Fibroblast of the aortic adventitia (primary cell): ENCODE data around the gene TTC17. TPM values are rescaled to one million over a fixed set of nuclear protein-coding genes. Genes with fewer than 3 reads are reported as not detected.
A peak's percentile ranks its signal among the peaks of the same experiment; 100 is the strongest.

Source experiments
- DNase-seq: peaks from one replicate; pipeline ENCODE4 v3.0.0-alpha.2; 2010; ENCODE audit warnings: low read depth
- H3K4me3 ChIP-seq: 2 replicates; pipeline ENCODE4 v1.5.1; 2011; ENCODE audit warnings: low read depth, mild to moderate bottlenecking, control low read depth, low read length, moderate library complexity
- CTCF ChIP-seq: IDR thresholded peaks from 2 replicates; pipeline ENCODE4 v1.5.1; 2011; ENCODE audit warnings: mild to moderate bottlenecking, low read length, control low read depth, inconsistent platforms; ENCODE audit not compliant: insufficient read depth
- total RNA-seq: library from RNA; depleted of rRNA; stranded (reverse); fragments of >200 nt; gene quantifications from 2 replicates; pipeline ENCODE4 v1.2.3, GENCODE V29; 2012; ENCODE audit warnings: low replicate concordance

Gene TTC17
- total RNA-seq, 1 donor = 76.9 TPM

DNA sequence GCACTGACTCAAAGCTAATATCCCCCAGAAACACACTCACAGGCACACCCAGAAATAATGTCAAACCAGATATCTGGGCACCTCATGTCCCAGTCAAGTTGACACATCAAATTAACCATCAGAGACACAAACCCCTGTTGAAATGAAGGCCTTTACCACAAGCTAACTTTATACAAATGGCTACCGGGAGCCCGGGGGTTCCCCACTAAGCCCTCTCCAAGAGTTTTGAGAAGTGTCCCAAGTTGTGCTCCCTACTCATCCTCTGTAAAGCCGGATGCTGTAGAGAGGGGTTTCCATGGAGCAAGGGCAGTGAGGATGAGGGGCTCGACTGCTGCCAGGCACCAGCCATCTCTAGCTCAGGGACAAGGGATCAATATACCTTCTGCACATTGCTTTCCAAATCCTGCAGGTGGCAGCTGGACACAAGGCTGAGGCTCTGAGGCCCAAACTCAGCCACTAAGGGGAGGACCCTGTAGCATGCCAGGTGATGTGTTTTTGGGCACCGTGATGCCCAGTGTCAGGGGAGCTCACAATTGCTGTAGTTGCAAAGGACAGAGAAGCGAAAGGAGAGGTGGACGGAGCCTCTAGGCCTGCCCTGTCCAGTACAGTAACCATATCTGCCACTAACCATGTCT is 145.7 kb downstream of the TTC17 start:
- peak; percentile 30 for DNase-seq
- no peak overlapping the region for H3K4me3 ChIP-seq
- TF ChIP-seq CTCF = peak; percentile 33

DNA sequence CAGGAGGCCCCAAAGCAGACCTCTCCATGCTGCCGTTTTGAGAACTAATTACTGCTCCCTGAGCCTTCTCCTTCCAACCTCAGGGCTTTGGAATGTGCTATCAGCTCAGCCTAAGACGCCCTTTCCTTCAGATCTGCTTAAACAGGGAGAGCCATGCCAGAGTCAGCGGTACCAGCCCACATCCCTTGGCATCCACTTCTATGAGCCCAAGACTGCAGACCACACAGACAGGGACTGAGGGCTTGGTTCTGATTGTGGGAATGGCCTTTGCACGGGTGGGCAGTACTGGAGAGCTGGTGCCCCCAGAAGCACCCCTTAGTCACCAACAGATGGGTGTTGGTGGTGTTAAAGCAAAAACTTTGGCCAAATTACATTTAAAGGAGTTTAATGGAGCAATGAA is 146.5 kb downstream of the TTC17 start:
- no peak for TF ChIP-seq CTCF
- DNase-seq = no peak
- H3K4me3 ChIP-seq = no peak overlapping the region

DNA sequence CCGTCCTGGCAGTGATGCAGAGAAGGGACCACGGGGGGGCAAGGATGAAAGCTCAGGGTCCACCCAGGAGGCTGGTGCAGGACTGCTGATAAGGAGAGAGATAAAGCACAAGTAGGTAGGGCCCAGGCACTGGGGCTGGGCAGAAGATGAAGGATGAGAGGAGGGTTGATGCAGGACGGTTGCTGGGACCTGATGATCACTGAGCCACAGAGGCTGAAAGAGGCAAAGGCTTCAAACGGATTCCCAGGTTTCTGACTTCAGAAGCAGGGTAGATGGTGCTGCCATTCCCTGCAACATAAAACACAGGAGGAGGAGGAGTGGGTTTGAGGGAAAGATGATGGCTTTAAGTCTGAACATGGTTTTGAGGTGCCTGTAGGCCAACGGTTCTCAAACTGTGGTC is 148.5 kb downstream of the TTC17 start:
- no peak for DNase-seq
- no peak overlapping the region for H3K4me3 ChIP-seq
- TF ChIP-seq CTCF = no peak

DNA sequence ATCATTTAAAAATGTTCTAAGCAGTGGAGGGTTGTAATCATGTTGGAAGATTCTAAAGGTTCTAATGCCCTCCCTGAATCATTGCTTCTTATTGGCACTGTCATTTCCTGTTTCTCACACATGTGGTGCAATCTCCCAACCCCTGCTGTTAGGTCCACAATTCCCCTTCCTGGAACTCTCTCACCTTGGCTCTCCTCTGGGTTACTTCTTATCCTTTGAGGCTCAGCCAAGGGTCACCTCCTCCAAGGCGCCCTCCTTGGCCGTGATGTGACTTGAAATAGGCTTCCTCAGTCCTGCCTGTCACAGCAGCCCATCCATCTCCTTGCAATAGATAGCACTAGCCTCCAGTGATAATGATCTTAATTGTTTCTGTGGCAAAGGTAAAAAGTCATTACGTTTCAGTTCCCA is 149.8 kb downstream of the TTC17 start:
- TF ChIP-seq CTCF = no peak

GRCh38 chr11:43511959-43512358 is 153.2 kb downstream of the TTC17 start:
- TF ChIP-seq CTCF = no peak

More for the DNA sequence above, 149.8 kb downstream of the TTC17 start:
- DNase-seq = peak; percentile 60
- H3K4me3 ChIP-seq = no peak overlapping the region

GRCh38 chr11:43515090-43515489 is 156.4 kb downstream of the TTC17 start:
- no peak overlapping the region for H3K4me3 ChIP-seq
- no peak for TF ChIP-seq CTCF
- no peak for DNase-seq

More at GRCh38 chr11:43511959-43512358, 153.2 kb downstream of the TTC17 start:
- H3K4me3 ChIP-seq = no peak overlapping the region
- no peak for DNase-seq
